ENCODE results near the gene GFI1B. TPM values are rescaled to one million over a fixed set of nuclear protein-coding genes. Genes with fewer than 3 reads are reported as not detected.

GFI1B gene
- total and polyA plus RNA-seq, 2 donors (not counting 1 experiment from before 2014, with no cell fraction given): under 0.01 to 0.06 TPM

GRCh38 chr9:132937463-132937901 is 41.0 kb upstream of the GFI1B start:
- Histone ChIP-seq H3K36me3 (ENCODE audit: control insufficient read depth, insufficient read depth, low read length) (no peaks in the 10 kb centered on the region), H3K4me2 (ENCODE audit: extremely low read depth, insufficient read depth, low read length) (no peak overlapping the region), H3K9ac (ENCODE audit: insufficient read depth, low read length) (no peak overlapping the region), H3K79me2 (ENCODE audit: control insufficient read depth, insufficient read depth, low read length) (peaks cover 52% of the 10 kb centered on the region), H3K4me3 (replicated peaks in 1 of 4; ENCODE audit: control extremely low read depth in 1 of 4, insufficient read depth in 1 of 4, low read depth in 3 of 4, low read length in 4 of 4) (no peak overlapping the region), H3K4me1 (ENCODE audit: control insufficient read depth, extremely low read depth, insufficient read depth, low read length) (no peaks in the 10 kb centered on the region), H2AFZ (ENCODE audit: low read length) (no peak overlapping the region), H3K27ac (ENCODE audit: insufficient read depth, low read length) (no peak overlapping the region), H3K27me3 (ENCODE audit: control insufficient read depth, insufficient read depth, low read length) (no peaks in the 10 kb centered on the region), H3K9me3 (ENCODE audit: control insufficient read depth, insufficient read depth, low read depth, low read length) (no peaks in the 10 kb centered on the region), H4K20me1 (ENCODE audit: control insufficient read depth, extremely low read depth, insufficient read depth, low read length) (no peaks in the 10 kb centered on the region)
- DNase-seq (ENCODE audit: low read depth in 2 of 2): peak in 1 of 2 donors; percentile 9
- no peak for TF ChIP-seq CTCF (conservative IDR thresholded peaks at IDR 0.05 in 1 of 2, IDR thresholded peaks at IDR 0.05 in 1 of 2; ENCODE audit: low read depth in 1 of 2, low read length in 2 of 2)
- TF ChIP-seq EZH2 (IDR thresholded peaks at IDR 0.05; ENCODE audit: low read length, missing control alignments): no peak

GRCh38 chr9:132939169-132939568 is 39.3 kb upstream of the GFI1B start:
- Histone ChIP-seq H3K4me1 (ENCODE audit: control insufficient read depth, extremely low read depth, insufficient read depth, low read length) (no peaks in the 10 kb centered on the region), H3K4me2 (ENCODE audit: extremely low read depth, insufficient read depth, low read length) (no peak overlapping the region), H3K9me3 (ENCODE audit: control insufficient read depth, insufficient read depth, low read depth, low read length) (no peaks in the 10 kb centered on the region), H3K27ac (ENCODE audit: insufficient read depth, low read length) (no peak overlapping the region), H4K20me1 (ENCODE audit: control insufficient read depth, extremely low read depth, insufficient read depth, low read length) (no peaks in the 10 kb centered on the region), H3K4me3 (replicated peaks in 1 of 4; ENCODE audit: control extremely low read depth in 1 of 4, insufficient read depth in 1 of 4, low read depth in 3 of 4, low read length in 4 of 4) (no peak overlapping the region), H3K9ac (ENCODE audit: insufficient read depth, low read length) (no peak overlapping the region), H2AFZ (ENCODE audit: low read length) (no peak overlapping the region), H3K79me2 (ENCODE audit: control insufficient read depth, insufficient read depth, low read length) (peaks cover 68% of the 10 kb centered on the region), H3K36me3 (ENCODE audit: control insufficient read depth, insufficient read depth, low read length) (no peaks in the 10 kb centered on the region), H3K27me3 (ENCODE audit: control insufficient read depth, insufficient read depth, low read length) (no peaks in the 10 kb centered on the region)
- DNase-seq (ENCODE audit: low read depth in 2 of 2): no peak
- TF ChIP-seq EZH2 (IDR thresholded peaks at IDR 0.05; ENCODE audit: low read length, missing control alignments) (no peak), CTCF (conservative IDR thresholded peaks at IDR 0.05 in 1 of 2, IDR thresholded peaks at IDR 0.05 in 1 of 2; ENCODE audit: low read depth in 1 of 2, low read length in 2 of 2) (no peak)

- Histone ChIP-seq H3K4me2 (ENCODE audit: extremely low read depth, insufficient read depth, low read length) (peak overlapping the region; percentile 53), H3K36me3 (ENCODE audit: control insufficient read depth, insufficient read depth, low read length) (no peaks in the 10 kb centered on the region), H3K4me3 (replicated peaks in 1 of 4; ENCODE audit: control extremely low read depth in 1 of 4, insufficient read depth in 1 of 4, low read depth in 3 of 4, low read length in 4 of 4) (peak overlapping the region in 3 of 4 experiments; percentile 83 to 100 (median 93)), H3K9ac (ENCODE audit: insufficient read depth, low read length) (no peak overlapping the region), H3K79me2 (ENCODE audit: control insufficient read depth, insufficient read depth, low read length) (peaks cover 53% of the 10 kb centered on the region), H3K27me3 (ENCODE audit: control insufficient read depth, insufficient read depth, low read length) (no peaks in the 10 kb centered on the region), H4K20me1 (ENCODE audit: control insufficient read depth, extremely low read depth, insufficient read depth, low read length) (no peaks in the 10 kb centered on the region), H3K4me1 (ENCODE audit: control insufficient read depth, extremely low read depth, insufficient read depth, low read length) (peaks cover 7% of the 10 kb centered on the region), H3K9me3 (ENCODE audit: control insufficient read depth, insufficient read depth, low read depth, low read length) (no peaks in the 10 kb centered on the region), H2AFZ (ENCODE audit: low read length) (no peak overlapping the region), H3K27ac (ENCODE audit: insufficient read depth, low read length) (no peak overlapping the region)
- TF ChIP-seq EZH2 (IDR thresholded peaks at IDR 0.05; ENCODE audit: low read length, missing control alignments): no peak
- TF ChIP-seq CTCF (conservative IDR thresholded peaks at IDR 0.05 in 1 of 2, IDR thresholded peaks at IDR 0.05 in 1 of 2; ENCODE audit: low read depth in 1 of 2, low read length in 2 of 2): no peak
- peak; percentile 11 to 32 for DNase-seq (ENCODE audit: low read depth in 2 of 2)
Measured at GRCh38 chr9:132942541-132943182, 35.8 kb upstream of the GFI1B start.

Measured in fibroblast of lung (primary cell).